Upper lobe of right lung (tissue), 1 donor: ENCODE measurements around the gene DUSP12. TPM values are rescaled to one million over a fixed set of nuclear protein-coding genes. Genes with fewer than 3 reads are reported as not detected.

Source experiments
- ATAC-seq: fragments of 200-7000 bp; cut with Tn5 transposase; one replicate; pipeline ENCODE4 v1.9.1; 2020; ENCODE audit warnings: mild to moderate bottlenecking, moderate library complexity
- DNase-seq: peaks from one replicate; pipeline ENCODE4 v3.0.0-alpha.2; 2020
- H3K27ac ChIP-seq: fragments of 200-600 bp; one replicate; pipeline ENCODE4 v1.8.0; 2022
- H3K27me3 ChIP-seq: fragments of 200-600 bp; one replicate; pipeline ENCODE4 v1.8.0; 2022; ENCODE audit warnings: mild to moderate bottlenecking
- H3K36me3 ChIP-seq: fragments of 200-600 bp; one replicate; pipeline ENCODE4 v1.8.0; 2022
- H3K4me1 ChIP-seq: fragments of 200-600 bp; one replicate; pipeline ENCODE4 v1.8.0; 2022
- H3K4me3 ChIP-seq: fragments of 200-600 bp; one replicate; pipeline ENCODE4 v1.8.0; 2022; ENCODE audit warnings: mild to moderate bottlenecking
- H3K9me3 ChIP-seq: fragments of 200-600 bp; one replicate; pipeline ENCODE4 v1.8.0; 2022
- intact Hi-C: fragments of 100-400 bp; cut with DNase I; formaldehyde crosslinking; loops from one replicate; pipeline ENCODE4 v1.11.0; 2022
- total RNA-seq: library from RNA; stranded (reverse); fragmentation: NEBNext Ultra II Directional; extraction: Animal tissue kit (Norgen Biotek cat#: 25700); gene quantifications from one replicate; pipeline ENCODE4 v1.2.1, GENCODE V29; 2021
- TF ChIP-seq, protein P1 (sequence below): fragments of 200-600 bp; IDR thresholded peaks from one replicate; pipeline ENCODE4 v1.8.0; 2022; ENCODE audit warnings: antibody characterized with exemption
- donor health status: DM: no; HTN: yes; CAD: no; lungs with severe emphysema.

Gene DUSP12
- total RNA-seq, 1 donor from 2014 or later: 19.3 TPM

DNA sequence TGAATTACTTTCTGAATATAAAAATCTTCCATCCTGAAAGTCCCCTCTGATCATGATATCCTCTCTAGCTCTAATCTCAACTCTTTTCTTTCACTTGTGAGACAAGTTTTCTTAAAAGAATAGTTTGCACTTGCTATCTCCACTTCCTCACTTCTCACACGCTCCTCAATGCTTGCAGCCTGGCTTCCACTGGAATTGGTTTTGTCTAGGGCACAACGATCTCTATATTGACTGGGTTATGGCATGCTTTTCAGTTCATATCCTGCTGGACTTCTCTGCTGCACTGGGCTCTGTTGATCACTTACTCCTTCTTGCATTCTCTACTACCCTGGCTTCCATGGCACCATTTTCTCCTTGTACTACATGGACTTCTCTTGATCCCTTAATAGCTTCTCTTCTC is 42.1 kb upstream of the DUSP12 start:
- intact Hi-C loops: no loop called here
- no peak overlapping the region for H3K4me3 ChIP-seq
- H3K4me1 ChIP-seq: no peaks in the 10 kb centered on the region
- H3K9me3 ChIP-seq: no peaks in the 10 kb centered on the region
- no peak overlapping the region for H3K27ac ChIP-seq
- no peaks in the 10 kb centered on the region for H3K36me3 ChIP-seq
- DNase-seq (no peak), ATAC-seq (no peak)
- TF ChIP-seq, protein P1, sequence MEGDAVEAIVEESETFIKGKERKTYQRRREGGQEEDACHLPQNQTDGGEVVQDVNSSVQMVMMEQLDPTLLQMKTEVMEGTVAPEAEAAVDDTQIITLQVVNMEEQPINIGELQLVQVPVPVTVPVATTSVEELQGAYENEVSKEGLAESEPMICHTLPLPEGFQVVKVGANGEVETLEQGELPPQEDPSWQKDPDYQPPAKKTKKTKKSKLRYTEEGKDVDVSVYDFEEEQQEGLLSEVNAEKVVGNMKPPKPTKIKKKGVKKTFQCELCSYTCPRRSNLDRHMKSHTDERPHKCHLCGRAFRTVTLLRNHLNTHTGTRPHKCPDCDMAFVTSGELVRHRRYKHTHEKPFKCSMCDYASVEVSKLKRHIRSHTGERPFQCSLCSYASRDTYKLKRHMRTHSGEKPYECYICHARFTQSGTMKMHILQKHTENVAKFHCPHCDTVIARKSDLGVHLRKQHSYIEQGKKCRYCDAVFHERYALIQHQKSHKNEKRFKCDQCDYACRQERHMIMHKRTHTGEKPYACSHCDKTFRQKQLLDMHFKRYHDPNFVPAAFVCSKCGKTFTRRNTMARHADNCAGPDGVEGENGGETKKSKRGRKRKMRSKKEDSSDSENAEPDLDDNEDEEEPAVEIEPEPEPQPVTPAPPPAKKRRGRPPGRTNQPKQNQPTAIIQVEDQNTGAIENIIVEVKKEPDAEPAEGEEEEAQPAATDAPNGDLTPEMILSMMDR: no peak
- H3K27me3 ChIP-seq: no peaks in the 10 kb centered on the region

DNA sequence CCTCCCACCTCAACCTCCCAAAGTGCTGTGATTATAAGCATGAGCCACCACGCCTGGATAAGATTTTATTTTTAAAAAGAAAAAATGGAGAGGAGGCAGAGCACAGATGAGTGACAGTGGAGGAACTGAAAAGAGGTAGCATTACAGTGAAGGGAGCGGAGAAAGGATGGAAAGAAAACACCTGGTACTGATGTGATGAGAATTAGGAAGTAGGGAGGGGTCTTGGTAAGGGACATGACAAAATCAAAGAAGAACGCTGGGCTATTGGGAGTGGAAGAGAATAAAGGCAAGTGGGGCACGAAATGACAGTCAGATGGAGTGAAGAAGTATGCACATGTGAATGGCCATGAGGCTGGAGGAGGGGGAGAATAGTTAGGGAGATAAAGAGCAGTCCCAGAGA is 40.2 kb upstream of the DUSP12 start:
- intact Hi-C loops: no loop called here

DNA sequence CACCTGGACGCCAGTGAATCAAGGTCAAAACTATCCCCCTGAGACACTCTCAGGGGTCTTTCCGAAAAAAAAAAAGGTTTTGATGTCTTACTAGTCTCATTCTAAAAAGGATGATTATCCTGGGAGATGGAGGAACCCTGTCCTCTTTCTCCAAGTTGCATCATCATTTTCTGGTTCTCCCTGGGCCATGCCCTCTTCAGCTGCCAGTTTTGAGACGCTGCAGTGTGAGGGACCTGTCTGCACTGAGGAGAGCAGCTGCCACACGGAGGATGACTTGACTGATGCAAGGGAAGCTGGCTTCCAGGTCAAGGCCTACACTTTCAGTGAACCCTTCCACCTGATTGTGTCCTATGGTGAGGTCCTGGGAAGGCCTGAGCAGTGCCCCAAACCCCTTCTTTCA is 39.0 kb upstream of the DUSP12 start:
- Histone ChIP-seq H3K36me3 (no peaks in the 10 kb centered on the region), H3K9me3 (no peaks in the 10 kb centered on the region), H3K4me1 (no peaks in the 10 kb centered on the region), H3K27me3 (no peaks in the 10 kb centered on the region), H3K27ac (no peak overlapping the region), H3K4me3 (no peak overlapping the region)
- intact Hi-C loops: no loop called here
- ATAC-seq (no peak), DNase-seq (no peak)
- TF ChIP-seq, protein P1: no peak

More for the DNA sequence above, 40.2 kb upstream of the DUSP12 start:
- ATAC-seq (no peak), DNase-seq (no peak)
- no peaks in the 10 kb centered on the region for H3K9me3 ChIP-seq
- no peaks in the 10 kb centered on the region for H3K27me3 ChIP-seq
- no peak overlapping the region for H3K4me3 ChIP-seq
- TF ChIP-seq, protein P1: no peak
- no peaks in the 10 kb centered on the region for H3K4me1 ChIP-seq
- no peak overlapping the region for H3K27ac ChIP-seq
- H3K36me3 ChIP-seq: no peaks in the 10 kb centered on the region

DNA sequence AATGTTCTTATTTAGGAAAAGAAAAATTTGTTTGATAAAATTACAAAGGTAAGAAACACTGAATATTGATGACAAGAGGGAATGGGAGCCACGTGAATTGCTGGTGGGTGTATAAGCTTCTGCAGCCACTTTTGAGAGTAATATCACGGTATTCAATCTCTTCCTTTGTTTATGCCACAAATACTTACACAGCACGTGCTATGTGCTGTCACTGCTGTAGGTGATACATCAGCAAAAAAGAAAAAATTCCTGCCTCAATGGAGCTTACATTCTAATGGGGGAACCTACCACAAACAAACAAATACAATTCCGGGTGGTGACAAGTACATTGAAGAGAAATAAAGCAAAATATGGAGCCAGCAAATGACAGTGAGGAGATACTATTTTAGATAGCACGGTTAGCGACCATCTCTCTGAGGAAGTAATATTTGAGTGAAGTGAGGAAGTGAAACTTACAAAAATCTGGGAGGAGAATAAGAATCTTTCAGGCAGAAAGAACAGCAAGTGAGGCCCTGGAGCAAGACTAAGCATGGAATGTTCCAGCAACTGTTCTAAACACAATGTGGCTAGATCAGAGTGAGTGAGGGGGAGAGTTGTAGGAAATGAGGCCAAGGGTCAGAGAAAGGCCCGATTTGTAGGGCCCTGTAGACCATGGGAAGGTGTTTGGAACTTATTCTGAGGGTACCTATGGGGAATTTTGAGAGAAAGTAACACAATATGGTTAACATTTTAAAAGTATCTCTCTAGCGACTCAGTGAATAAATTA is 30.8 kb upstream of the DUSP12 start:
- no peaks in the 10 kb centered on the region for H3K27me3 ChIP-seq
- H3K27ac ChIP-seq: no peak overlapping the region
- peak; percentile 34 for ATAC-seq
- no peaks in the 10 kb centered on the region for H3K9me3 ChIP-seq
- H3K4me1 ChIP-seq: no peaks in the 10 kb centered on the region
- DNase-seq: no peak
- TF ChIP-seq, protein P1: no peak
- no peak overlapping the region for H3K4me3 ChIP-seq
- intact Hi-C loops: no loop called here
- H3K36me3 ChIP-seq: no peaks in the 10 kb centered on the region

DNA sequence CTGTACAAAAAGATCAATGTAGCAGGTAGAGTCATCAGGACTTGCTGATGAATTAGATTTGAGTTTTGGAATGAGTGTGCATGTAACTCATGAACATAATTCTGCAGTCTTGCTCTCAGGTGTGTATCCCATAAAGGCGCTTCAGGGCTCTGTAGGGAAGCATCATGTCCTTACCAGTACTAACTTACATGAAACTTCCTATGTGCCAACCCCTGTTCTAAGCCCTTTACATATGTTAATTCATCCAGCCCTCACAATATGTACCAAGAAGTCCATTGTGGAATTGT is 30.3 kb upstream of the DUSP12 start:
- DNase-seq: no peak
- Histone ChIP-seq H3K4me3 (no peak overlapping the region), H3K27ac (no peak overlapping the region), H3K27me3 (no peaks in the 10 kb centered on the region), H3K4me1 (no peaks in the 10 kb centered on the region), H3K36me3 (no peaks in the 10 kb centered on the region), H3K9me3 (no peaks in the 10 kb centered on the region)
- TF ChIP-seq, protein P1: no peak
- no peak for ATAC-seq
- intact Hi-C loops: no loop called here

DNA sequence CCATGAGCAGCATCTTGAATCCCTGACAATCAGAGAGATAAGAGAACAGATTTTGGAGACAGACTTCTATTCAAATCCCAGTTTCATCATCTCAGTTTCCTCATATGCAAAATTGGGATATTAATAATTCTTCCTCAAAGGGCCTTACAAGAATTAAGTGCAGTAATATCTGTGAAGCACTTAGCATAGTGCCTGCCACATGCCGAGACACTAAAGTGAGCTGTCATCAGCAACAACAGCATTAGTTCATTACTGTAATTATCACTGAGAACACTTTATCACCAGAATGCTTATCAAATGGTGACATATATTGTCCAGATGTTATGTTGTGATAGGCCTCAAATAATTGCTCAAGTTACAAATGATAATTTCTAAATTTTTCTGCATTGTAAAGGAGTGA is 29.2 kb upstream of the DUSP12 start:
- no peak overlapping the region for H3K4me3 ChIP-seq
- DNase-seq (no peak), ATAC-seq (no peak)
- TF ChIP-seq, protein P1: no peak
- H3K27ac ChIP-seq: no peak overlapping the region
- H3K27me3 ChIP-seq: no peaks in the 10 kb centered on the region
- H3K9me3 ChIP-seq: no peaks in the 10 kb centered on the region
- intact Hi-C loops: no loop called here
- H3K4me1 ChIP-seq: no peaks in the 10 kb centered on the region
- no peaks in the 10 kb centered on the region for H3K36me3 ChIP-seq
